Thyroid gland (tissue), 4 donors: Measurements from ENCODE around the gene METRNL.

ENCODE experiments used
- CTCF ChIP-seq, 6 experiments: fragments of 200-600 bp in 3 of 6; fragments of 450-650 bp in 3 of 6; sonication (generic) in 3 of 6; IDR thresholded peaks; one replicate each; pipeline ENCODE4 v1.5.1; 2016 to 2019; ENCODE audit warnings: antibody characterized with exemption in 6 of 6, mild to moderate bottlenecking in 2 of 6, inconsistent platforms in 1 of 6, moderate library complexity in 1 of 6
- POLR2A ChIP-seq, 2 donors: fragments of 450-650 bp; IDR thresholded peaks; one replicate each; pipeline ENCODE4 v1.6.1; 2017; ENCODE audit warnings: antibody characterized with exemption in 2 of 2, mild to moderate bottlenecking in 2 of 2, moderate library complexity in 1 of 2

- TF ChIP-seq CTCF (IDR thresholded peaks at IDR 0.05) (no peak), POLR2A (IDR thresholded peaks at IDR 0.05) (no peak)
Measured at GRCh38 chr17:83107656-83108048, 28.2 kb downstream of the METRNL start.
